GM12892 (cell line): ENCODE data around the gene RNF225.
A peak's percentile ranks its signal among the peaks of the same experiment; 100 is the strongest.

Experiments
- DNase-seq: peaks from one replicate; pipeline ENCODE4 v3.0.0; 2011; ENCODE audit not compliant: insufficient read length
- FAIRE-seq: peaks from 2 replicates; lab custom pipeline; 2011; peaks lifted over from hg19 to GRCh38; lab: Jason Lieb, UNC
- POLR2A ChIP-seq: IDR thresholded peaks from 2 replicates; pipeline ENCODE4 v1.6.1; 2011; ENCODE audit warnings: low read depth, low read length, control low read depth
- POLR2AphosphoS5 ChIP-seq: IDR thresholded peaks from 2 replicates; pipeline ENCODE4 v1.6.1; 2011; ENCODE audit warnings: low read depth, low read length, control low read depth
- TAF1 ChIP-seq: IDR thresholded peaks from 2 replicates; pipeline ENCODE4 v1.6.1; 2011; ENCODE audit warnings: low read depth, mild to moderate bottlenecking, control low read depth, low read length, borderline replicate concordance

Gene RNF225

DNA sequence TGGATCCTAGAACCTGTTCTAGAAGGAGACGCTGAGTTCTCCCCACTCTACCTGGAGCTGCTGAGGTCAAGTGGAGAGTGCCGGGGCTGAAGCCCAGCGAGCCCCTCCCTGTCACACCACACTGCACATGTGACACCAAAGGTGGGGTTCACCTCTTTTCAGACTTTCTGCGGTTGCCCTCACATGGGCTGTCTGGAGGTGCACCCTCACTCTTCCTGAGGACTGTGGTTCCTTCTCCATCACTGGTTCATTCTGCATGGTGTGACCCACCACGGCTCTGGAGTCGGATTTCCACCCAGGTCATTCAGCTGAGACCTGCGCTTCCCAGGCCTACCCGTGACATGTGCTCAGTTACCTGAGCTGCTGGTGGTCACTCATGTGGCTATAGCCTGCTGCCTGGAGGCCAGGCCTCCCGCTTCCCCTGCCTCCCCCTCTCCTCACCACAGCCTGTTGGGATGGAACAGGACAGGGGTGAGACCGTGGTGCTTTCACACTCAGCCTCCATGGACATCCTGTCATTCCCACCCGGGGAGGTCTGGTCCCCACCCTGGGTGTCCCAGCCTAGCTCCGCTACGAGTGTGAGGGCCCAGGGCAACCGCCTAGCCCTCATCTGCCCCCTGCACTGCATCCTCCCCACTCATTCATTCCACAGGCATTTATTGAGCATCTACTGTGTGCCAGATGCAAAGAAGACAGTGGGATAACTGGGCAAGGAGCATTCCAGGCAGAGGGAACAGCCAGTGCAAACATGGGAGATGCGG is 41.6 kb upstream of the RNF225 start:
- FAIRE-seq (no peak), DNase-seq (no peak)
- TF ChIP-seq POLR2AphosphoS5 (no peak), POLR2A (no peak), TAF1 (no peak)

DNA sequence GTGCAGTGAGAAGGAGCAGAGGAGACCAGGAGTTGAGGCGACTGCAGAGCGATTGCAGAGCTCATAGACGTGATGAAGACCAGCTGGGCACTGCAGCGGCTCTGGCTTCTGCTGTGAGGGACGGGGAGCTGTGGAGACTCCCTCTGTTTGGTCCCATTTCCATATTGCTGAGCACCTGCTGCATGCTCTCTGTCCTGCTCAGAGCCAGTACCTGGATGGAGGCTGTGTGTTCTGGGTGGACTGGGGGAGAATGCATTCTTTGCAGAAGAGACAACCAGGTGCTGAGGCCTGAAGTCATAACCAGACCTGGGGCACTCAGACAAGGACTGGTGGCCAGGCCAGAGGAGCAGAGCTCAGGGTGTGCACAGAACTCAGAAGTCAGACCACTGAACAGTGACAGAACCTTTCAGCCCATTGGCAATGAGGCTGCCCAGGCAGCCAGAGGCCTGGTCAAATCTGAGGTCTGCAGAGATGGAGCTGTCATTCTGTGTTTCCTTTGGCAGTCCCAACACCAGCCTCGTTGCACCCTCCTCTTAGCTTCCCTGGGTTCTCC is 40.9 kb upstream of the RNF225 start:
- TF ChIP-seq TAF1 (no peak), POLR2AphosphoS5 (no peak), POLR2A (0 out of 2 replicates have a peak, but pooled peaks have one; percentile 40)
- DNase-seq: no peak

GRCh38 chr19:58355215-58355796 is 40.1 kb upstream of the RNF225 start:
- DNase-seq: no peak
- TF ChIP-seq POLR2AphosphoS5: no peak
- FAIRE-seq: no peak

More for the DNA sequence above, 40.9 kb upstream of the RNF225 start:
- FAIRE-seq: no peak

GRCh38 chr19:58355908-58356765 is 39.3 kb upstream of the RNF225 start:
- TF ChIP-seq POLR2AphosphoS5: no peak
- TF ChIP-seq POLR2A: no peak
- TF ChIP-seq TAF1: no peak
- FAIRE-seq (no peak), DNase-seq (no peak)

DNA sequence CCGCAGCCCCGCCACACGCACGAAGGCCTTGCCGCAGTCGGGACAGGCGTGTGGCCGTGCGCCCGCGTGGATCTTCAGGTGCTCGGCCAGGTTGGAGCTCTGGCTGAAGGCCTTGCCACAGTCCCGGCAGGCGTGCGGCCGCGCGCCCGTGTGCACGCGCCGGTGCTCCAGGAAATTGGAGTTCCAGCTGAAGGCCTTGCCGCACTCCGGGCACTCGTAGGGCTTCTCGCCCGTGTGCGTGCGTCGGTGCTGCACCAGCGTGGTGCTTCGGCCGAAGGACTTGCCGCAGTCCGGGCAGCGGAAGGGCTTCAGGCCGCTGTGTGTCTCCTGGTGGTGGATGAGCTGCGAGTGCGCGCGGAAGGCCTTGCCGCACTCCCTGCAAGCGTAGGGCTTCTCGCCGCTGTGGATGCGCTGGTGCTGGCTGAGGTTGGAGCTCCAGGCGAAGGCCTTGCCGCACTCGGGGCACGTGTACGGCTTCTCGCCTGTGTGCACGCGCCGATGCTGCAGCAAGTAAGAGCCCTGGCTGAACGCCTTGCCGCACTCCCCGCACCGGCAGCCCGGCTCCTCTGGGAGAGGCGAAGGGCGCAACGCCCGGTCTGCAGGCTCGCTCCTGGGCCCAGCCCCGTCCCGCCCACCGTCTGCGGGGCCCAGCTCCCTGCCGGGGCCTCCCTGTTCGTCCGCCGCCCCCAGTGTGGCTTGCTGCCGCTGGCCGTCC is 38.5 kb upstream of the RNF225 start:
- no peak for FAIRE-seq
- no peak for TF ChIP-seq POLR2A
- TF ChIP-seq POLR2AphosphoS5: no peak
- no peak for TF ChIP-seq TAF1
- no peak for DNase-seq

GRCh38 chr19:58357481-58358145 is 37.8 kb upstream of the RNF225 start:
- FAIRE-seq (no peak), DNase-seq (no peak)
- TF ChIP-seq POLR2AphosphoS5 (no peak), TAF1 (no peak), POLR2A (no peak)

GRCh38 chr19:58361900-58362271 is 33.6 kb upstream of the RNF225 start:
- DNase-seq (peak; percentile 67), FAIRE-seq (no peak)
- TF ChIP-seq POLR2AphosphoS5 (no peak), POLR2A (no peak), TAF1 (no peak)

GRCh38 chr19:58362272-58362994 is 33.0 kb upstream of the RNF225 start, which contains the start of gene ZNF497:
TSS of gene ZNF497 (minus strand) at chr19:58362751. CDS start at chr19:58357635, 5,116 bp downstream.
- peak; percentile 71 for TF ChIP-seq POLR2A
- peak; percentile 78; the same call in 1 of the 2 replicates for TF ChIP-seq TAF1
- peak; percentile 80 for TF ChIP-seq POLR2AphosphoS5
- FAIRE-seq (peak; percentile 100), DNase-seq (peak; percentile 100)

GRCh38 chr19:58364146-58364545 is 31.3 kb upstream of the RNF225 start:
- no peak for TF ChIP-seq POLR2A
- TF ChIP-seq TAF1: no peak
- no peak for TF ChIP-seq POLR2AphosphoS5
- no peak for DNase-seq
- no peak for FAIRE-seq
